Stimulated activated naive CD8-positive, alpha-beta T cell treated with anti-CD3 and anti-CD28 coated beads, Interleukin-15, Interleukin-2, amounts not matched to agents 100 ng/mL and 50 ng/mL, for 24 hours (primary cell): Measurements from ENCODE around the gene KIDINS220.
A peak's percentile ranks its signal among the peaks of the same experiment; 100 is the strongest.

ENCODE experiments used
- H3K27ac Mint-ChIP-seq: one replicate; pipeline ENCODE4 v1.8.0; 2021; ENCODE audit warnings: mild to moderate bottlenecking, mixed read lengths
- H3K27me3 Mint-ChIP-seq: one replicate; pipeline ENCODE4 v1.8.0; 2021; ENCODE audit warnings: mixed read lengths
- H3K36me3 Mint-ChIP-seq: one replicate; pipeline ENCODE4 v1.8.0; 2021; ENCODE audit warnings: low read depth, mixed read lengths
- H3K4me1 Mint-ChIP-seq: one replicate; pipeline ENCODE4 v1.8.0; 2021; ENCODE audit warnings: low read depth, mixed read lengths
- H3K4me3 Mint-ChIP-seq: one replicate; pipeline ENCODE4 v1.8.0; 2021; ENCODE audit warnings: mild to moderate bottlenecking, mixed read lengths
- H3K9me3 Mint-ChIP-seq: one replicate; pipeline ENCODE4 v1.8.0; 2021; ENCODE audit warnings: mixed read lengths

Gene KIDINS220

GRCh38 chr2:8836971-8837794 is at the start of gene KIDINS220:
TSS of gene KIDINS220 (minus strand) at chr2:8837613. CDS start at chr2:8827093, 10,520 bp downstream.
- peak within 1 kb of the TSS; percentile 99 for H3K4me3 Mint-ChIP-seq
- H3K9me3 Mint-ChIP-seq, result no peaks in the 10 kb centered on the region
- H3K4me1 Mint-ChIP-seq, result peaks cover 38% of the 10 kb centered on the region
- H3K36me3 Mint-ChIP-seq, result peaks cover 6% of the 10 kb centered on the region
- peak within 1 kb of the TSS; percentile 97 for H3K27ac Mint-ChIP-seq
- H3K27me3 Mint-ChIP-seq, result no peaks in the 10 kb centered on the region

DNA sequence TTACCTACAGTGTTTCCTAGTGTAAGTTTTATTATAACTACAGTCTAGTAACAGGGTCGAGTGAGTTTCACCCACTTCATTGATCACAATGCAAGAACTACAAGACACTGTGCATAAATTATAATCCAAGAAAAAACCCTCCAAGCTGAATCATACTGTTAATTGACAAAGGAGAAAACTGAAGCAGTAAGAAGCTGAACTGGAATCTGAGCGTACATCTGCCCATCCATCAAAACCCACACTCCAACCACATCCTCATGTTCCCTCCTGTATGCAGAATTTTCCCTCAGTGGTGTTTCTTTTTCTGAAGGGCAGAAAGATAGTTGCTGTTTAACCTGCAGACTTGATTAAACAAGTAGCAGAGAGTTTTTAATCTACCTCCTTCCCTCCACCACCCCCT is 49.5 kb upstream of the KIDINS220 start:
- Mint-ChIP-seq H3K27ac (no peak overlapping the region), H3K36me3 (no peaks in the 10 kb centered on the region), H3K4me3 (no peak overlapping the region), H3K9me3 (no peaks in the 10 kb centered on the region), H3K4me1 (no peaks in the 10 kb centered on the region), H3K27me3 (no peaks in the 10 kb centered on the region)

GRCh38 chr2:8886202-8886518 is 48.7 kb upstream of the KIDINS220 start:
- H3K9me3 Mint-ChIP-seq, result no peaks in the 10 kb centered on the region
- H3K4me3 Mint-ChIP-seq, result no peak overlapping the region
- H3K27me3 Mint-ChIP-seq, result no peaks in the 10 kb centered on the region
- H3K4me1 Mint-ChIP-seq, result no peaks in the 10 kb centered on the region
- H3K36me3 Mint-ChIP-seq, result no peaks in the 10 kb centered on the region
- no peak overlapping the region for H3K27ac Mint-ChIP-seq

DNA sequence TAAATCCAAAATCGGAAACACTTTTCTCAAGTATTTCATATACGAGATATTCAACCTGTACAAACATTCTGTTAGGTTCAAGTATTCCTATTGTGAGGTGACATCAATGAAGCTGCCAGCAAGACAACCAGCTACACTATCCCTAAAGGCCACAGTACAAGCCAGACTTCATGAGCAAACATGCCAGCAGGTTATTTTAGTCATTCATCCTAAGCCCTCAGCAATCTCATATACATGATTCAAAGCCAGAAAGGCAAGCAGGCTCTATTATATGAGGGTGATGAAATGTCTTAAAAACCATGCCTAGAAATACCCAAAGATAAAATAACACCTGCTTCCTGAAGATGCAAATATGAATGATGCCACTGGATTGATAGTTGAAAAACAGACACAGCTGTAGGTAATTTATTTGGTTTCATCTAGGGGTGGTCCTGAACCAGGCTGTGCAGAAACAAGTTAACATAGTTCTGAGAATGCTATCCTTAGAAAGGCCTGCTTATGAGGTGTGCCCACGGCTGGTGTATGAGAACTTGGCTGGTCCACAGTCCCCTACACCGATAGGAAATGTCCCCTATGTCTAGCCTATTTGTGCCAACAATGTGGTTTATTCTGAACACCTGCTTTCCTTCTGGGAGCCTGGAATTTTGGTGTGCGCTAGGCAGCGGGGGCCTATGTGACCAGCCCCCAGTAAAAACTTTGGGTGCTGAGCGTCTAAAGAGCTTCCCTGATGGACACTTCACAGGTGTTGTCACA is 48.2 kb upstream of the KIDINS220 start:
- H3K9me3 Mint-ChIP-seq, result no peaks in the 10 kb centered on the region
- no peaks in the 10 kb centered on the region for H3K4me1 Mint-ChIP-seq
- no peaks in the 10 kb centered on the region for H3K36me3 Mint-ChIP-seq
- no peak overlapping the region for H3K4me3 Mint-ChIP-seq
- H3K27me3 Mint-ChIP-seq, result no peaks in the 10 kb centered on the region
- H3K27ac Mint-ChIP-seq, result no peak overlapping the region

GRCh38 chr2:8884812-8885211 is 47.4 kb upstream of the KIDINS220 start:
- Mint-ChIP-seq H3K4me3 (no peak overlapping the region), H3K27ac (no peak overlapping the region), H3K4me1 (no peaks in the 10 kb centered on the region), H3K9me3 (no peaks in the 10 kb centered on the region), H3K27me3 (no peaks in the 10 kb centered on the region), H3K36me3 (no peaks in the 10 kb centered on the region)

DNA sequence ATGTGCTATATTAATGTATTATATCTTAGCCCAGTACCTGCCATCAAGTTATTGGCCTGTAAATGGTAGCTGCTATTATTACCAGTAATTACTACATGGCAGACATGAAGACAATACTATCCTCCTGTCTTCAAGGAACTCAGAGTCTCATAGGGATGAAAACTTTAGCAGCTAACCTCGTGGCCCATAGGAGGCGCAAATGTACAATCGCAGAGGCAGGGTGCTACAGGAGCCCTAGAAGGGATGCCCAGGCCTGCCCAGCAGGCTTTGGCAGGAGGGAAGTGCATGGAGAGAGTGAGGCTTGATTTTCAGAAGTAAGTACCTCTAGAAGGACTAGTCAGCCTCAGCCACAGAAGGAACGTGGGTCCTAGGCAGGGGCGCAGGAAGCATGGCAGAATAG is 44.7 kb upstream of the KIDINS220 start:
- no peaks in the 10 kb centered on the region for H3K4me1 Mint-ChIP-seq
- H3K27ac Mint-ChIP-seq, result no peak overlapping the region
- no peak overlapping the region for H3K4me3 Mint-ChIP-seq
- H3K9me3 Mint-ChIP-seq, result no peaks in the 10 kb centered on the region
- no peaks in the 10 kb centered on the region for H3K36me3 Mint-ChIP-seq
- H3K27me3 Mint-ChIP-seq, result no peaks in the 10 kb centered on the region

DNA sequence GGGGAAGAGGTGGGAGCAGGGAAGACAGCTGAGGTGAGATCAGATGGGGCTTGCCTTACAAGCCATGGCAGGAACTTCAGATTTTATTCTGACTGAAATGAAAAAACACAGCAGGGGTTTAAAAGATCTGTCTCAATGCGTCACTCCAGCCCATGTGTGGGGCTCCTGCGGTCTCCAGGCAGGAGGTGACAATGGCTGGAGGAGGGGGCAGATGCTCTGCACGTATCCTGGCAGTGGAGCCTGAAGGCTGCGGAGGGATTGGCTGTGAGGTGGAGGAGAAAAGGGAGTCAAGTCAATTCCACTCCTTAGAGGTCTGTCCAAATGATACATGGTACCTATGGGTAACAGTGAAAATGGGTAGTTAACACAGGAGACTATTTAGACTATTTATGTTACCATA is 40.5 kb upstream of the KIDINS220 start:
- Mint-ChIP-seq H3K9me3 (no peaks in the 10 kb centered on the region), H3K27ac (no peak overlapping the region), H3K27me3 (no peaks in the 10 kb centered on the region), H3K4me1 (no peaks in the 10 kb centered on the region), H3K36me3 (no peaks in the 10 kb centered on the region), H3K4me3 (no peak overlapping the region)

DNA sequence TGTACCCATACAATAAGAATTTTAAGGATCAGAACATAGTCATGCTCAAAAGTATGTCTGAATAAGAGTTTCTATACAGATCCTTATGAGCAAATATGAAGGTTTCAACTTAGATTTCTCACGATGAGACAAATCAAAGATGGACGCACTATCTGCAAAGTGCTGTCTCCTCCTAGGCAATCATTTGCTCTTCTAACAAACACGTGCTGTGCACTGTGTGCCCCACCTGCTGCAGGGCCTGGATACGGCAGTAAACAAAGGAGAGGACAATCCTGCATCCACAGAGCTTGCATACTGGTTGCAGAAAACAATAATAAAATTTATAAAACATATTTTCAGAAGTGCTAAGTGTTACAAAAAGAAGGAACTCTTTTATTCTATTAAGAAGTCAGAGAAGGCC is 39.9 kb upstream of the KIDINS220 start:
- H3K4me1 Mint-ChIP-seq, result no peaks in the 10 kb centered on the region
- no peaks in the 10 kb centered on the region for H3K27me3 Mint-ChIP-seq
- no peaks in the 10 kb centered on the region for H3K36me3 Mint-ChIP-seq
- no peaks in the 10 kb centered on the region for H3K9me3 Mint-ChIP-seq
- no peak overlapping the region for H3K4me3 Mint-ChIP-seq
- no peak overlapping the region for H3K27ac Mint-ChIP-seq

DNA sequence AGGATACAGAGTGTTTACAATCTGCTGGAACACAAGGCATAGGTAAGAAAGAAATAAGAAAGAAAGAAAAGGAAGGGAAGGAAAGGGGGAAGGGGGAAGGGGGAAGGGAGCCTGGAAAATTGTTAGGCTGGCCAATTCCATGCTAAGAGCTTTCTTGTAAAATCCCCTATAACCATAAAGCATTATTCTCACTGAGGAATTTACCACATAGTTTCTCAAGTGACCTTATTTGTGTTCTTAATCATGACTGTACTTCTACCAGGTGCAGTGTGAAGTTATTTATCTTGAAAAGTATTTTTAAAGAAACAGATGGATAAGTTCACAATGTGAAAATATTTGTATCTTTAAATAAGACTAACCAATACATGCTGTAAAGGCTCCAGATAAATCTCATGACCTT is 39.2 kb upstream of the KIDINS220 start:
- Mint-ChIP-seq H3K27me3 (no peaks in the 10 kb centered on the region), H3K36me3 (no peaks in the 10 kb centered on the region), H3K4me3 (no peak overlapping the region), H3K4me1 (no peaks in the 10 kb centered on the region), H3K27ac (no peak overlapping the region), H3K9me3 (no peaks in the 10 kb centered on the region)

DNA sequence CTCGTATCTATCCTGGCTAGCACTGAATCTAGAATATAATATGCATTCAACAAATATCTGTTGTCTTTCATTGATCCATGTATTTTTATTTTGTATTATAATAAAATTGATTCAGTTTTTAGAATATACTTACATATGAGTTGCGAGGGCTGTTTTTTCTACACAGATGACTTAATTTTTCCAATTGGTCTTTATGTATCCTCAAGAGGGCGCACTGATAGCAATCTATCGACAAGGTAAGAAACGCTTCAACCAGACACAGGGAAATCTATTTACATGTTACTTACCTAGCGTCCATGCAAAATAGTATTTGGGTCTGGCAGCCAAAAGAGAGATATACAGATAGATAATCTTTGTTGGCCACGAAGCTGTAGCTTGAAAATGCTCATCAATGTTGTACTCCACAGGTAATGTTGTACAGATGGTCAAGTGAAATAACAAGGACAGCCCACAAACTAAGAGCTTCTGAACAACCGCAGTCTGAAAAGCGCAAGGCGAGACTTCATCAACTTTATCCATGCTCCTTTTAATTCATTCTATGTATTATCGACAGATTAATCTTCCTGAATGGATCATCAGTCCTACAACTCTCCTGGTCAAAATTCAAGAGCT is 35.5 kb upstream of the KIDINS220 start:
- Mint-ChIP-seq H3K4me3 (no peak overlapping the region), H3K9me3 (no peaks in the 10 kb centered on the region), H3K4me1 (no peaks in the 10 kb centered on the region), H3K27me3 (no peaks in the 10 kb centered on the region), H3K36me3 (no peaks in the 10 kb centered on the region), H3K27ac (no peak overlapping the region)

- H3K4me3 Mint-ChIP-seq, result no peak overlapping the region
- no peaks in the 10 kb centered on the region for H3K4me1 Mint-ChIP-seq
- H3K27ac Mint-ChIP-seq, result no peak overlapping the region
- no peaks in the 10 kb centered on the region for H3K27me3 Mint-ChIP-seq
- no peaks in the 10 kb centered on the region for H3K9me3 Mint-ChIP-seq
- no peaks in the 10 kb centered on the region for H3K36me3 Mint-ChIP-seq
Measured at GRCh38 chr2:8870441-8870840, 33.0 kb upstream of the KIDINS220 start.

DNA sequence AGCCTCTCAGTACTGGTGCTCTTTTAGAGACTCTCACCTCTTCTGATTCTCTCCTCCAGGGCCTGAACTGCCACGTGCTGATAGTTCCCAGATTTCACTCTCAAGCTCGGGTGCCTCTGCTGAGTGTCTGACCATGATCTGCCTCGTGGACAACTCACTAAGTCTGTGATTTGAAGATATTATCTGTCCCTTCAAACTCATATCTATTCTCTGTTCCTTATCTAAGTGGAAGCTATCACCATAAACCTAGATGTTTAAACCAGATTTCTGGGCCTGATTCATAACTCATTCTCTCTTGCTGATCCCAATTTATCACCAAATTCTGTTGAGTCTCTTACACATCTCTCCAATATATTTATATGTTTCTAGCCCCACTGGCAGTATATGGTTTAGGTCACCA is 29.9 kb upstream of the KIDINS220 start:
- Mint-ChIP-seq H3K27me3 (no peaks in the 10 kb centered on the region), H3K9me3 (no peaks in the 10 kb centered on the region), H3K27ac (no peak overlapping the region), H3K4me1 (no peaks in the 10 kb centered on the region), H3K4me3 (no peak overlapping the region), H3K36me3 (no peaks in the 10 kb centered on the region)

DNA sequence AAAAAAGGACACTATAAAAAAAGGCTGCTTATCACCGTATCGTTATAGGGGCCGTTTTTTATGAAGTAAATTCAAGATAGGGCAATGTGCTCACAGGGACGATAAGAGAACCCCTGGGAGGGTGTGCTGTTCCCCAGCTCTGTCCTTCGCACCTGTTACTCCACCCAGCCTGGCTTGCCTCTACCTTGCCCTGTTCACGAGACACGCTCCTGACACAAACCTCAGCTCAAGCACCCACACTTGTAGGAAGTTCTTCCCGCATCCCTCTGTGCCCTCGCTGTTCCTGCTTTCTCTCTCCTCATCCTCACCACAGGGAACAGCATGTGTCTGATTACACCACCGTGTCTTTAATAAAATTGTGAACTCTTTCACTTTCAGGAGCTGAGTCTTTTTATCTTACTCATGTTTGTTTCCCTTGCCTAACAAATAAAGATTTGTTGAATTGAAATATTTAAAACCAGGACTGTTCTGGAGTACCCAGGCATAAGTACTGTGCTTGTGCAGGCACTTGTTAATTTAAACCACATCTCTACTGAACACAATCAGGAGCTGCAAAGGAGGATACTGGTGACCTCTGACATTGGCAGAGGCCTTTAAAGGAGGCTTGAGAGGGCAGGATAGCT is 26.0 kb upstream of the KIDINS220 start:
- H3K27me3 Mint-ChIP-seq, result no peaks in the 10 kb centered on the region
- H3K27ac Mint-ChIP-seq, result no peak overlapping the region
- no peaks in the 10 kb centered on the region for H3K4me1 Mint-ChIP-seq

DNA sequence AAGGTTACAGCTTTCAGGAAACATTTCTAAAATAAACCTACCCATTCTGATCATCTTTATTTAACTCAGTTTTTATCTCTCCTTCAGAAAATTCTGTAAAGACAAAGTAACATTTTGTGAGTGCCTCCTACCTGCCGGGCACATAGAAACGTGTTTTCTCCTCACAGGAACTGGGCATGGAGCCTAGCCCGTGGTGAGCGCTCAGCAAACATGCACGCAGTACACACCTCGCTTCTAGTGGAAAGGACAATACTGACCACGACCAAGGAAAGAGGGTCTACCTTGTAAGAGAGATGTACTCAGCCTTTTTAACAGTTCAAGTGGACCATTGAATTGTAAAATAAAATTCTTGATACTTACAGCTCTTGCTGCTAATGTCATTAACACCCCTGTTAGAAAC is 24.8 kb upstream of the KIDINS220 start:
- Mint-ChIP-seq H3K9me3 (no peaks in the 10 kb centered on the region), H3K27me3 (no peaks in the 10 kb centered on the region), H3K4me1 (no peaks in the 10 kb centered on the region), H3K27ac (no peak overlapping the region), H3K36me3 (no peaks in the 10 kb centered on the region), H3K4me3 (no peak overlapping the region)

More for the DNA sequence above, 26.0 kb upstream of the KIDINS220 start:
- H3K9me3 Mint-ChIP-seq, result no peaks in the 10 kb centered on the region
- H3K36me3 Mint-ChIP-seq, result no peaks in the 10 kb centered on the region
- H3K4me3 Mint-ChIP-seq, result no peak overlapping the region

GRCh38 chr2:8861797-8862196 is 24.4 kb upstream of the KIDINS220 start:
- Mint-ChIP-seq H3K27me3 (no peaks in the 10 kb centered on the region), H3K9me3 (no peaks in the 10 kb centered on the region), H3K4me1 (no peaks in the 10 kb centered on the region), H3K36me3 (no peaks in the 10 kb centered on the region), H3K27ac (no peak overlapping the region), H3K4me3 (no peak overlapping the region)
